SK-MEL-5 (cell line): ENCODE results near the gene GPR107. TPM values are rescaled to one million over a fixed set of nuclear protein-coding genes. Genes with fewer than 3 reads are reported as not detected.
A peak's percentile ranks its signal among the peaks of the same experiment; 100 is the strongest.

Experiments used
- DNase-seq: peaks from one replicate; pipeline ENCODE4 v3.0.0-alpha.2; 2016; ENCODE audit warnings: low read depth, low spot score
- in situ Hi-C: cut with HindIII; loops from 2 replicates; pipeline ENCODE4 v1.10.0; 2016; ENCODE audit warnings: low sequenced_read_pairs, high pct_unique_total_duplicates, low pct_unique_long_range_greater_than_20kb
- total RNA-seq: library from RNA; depleted of rRNA; stranded (reverse); fragments of >200 nt; shearing (Covaris generic); gene quantifications from 2 replicates; pipeline ENCODE4 v1.2.3, GENCODE V29; 2014

Gene GPR107
- total RNA-seq, 1 experiment from 2014 or later = 26.1 TPM

- DNase-seq = peak; percentile 40
- in situ Hi-C loops = loop anchor here (25.0 kb wide), 1 partner anchor 184 kb away; the partner anchor contains the start of gene HMCN2
These were observed 24.8 kb downstream of the GPR107 start for GRCh38 chr9:130078547-130078946.

- in situ Hi-C loops = loop anchor here (25.0 kb wide), 1 partner anchor 178 kb away; the partner anchor contains the start of gene HMCN2
- DNase-seq = no peak
These were observed 30.6 kb downstream of the GPR107 start for GRCh38 chr9:130084337-130084736.

DNA sequence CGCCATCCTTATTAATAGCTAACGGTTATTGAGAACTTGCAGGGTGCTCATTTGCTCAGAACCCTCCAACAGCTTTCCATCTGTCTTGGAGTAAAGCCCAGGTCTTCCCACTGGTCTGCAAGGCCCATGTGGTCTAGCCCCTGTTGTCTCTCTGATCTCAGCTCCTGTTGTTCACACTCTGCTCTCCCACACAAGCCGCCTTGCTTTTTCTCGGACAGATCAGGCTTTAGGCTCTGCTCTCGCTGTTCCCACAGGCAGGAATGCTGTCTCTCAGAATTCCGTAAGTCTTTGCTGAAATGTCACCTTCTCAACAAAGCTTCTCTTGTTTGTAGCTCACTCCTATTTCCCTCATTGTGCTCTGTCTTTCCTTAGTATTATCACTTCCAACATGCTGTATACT, 34.3 kb downstream of the GPR107 start:
- peak; percentile 98 for DNase-seq
- in situ Hi-C loops = loop anchor here (25.0 kb wide), 1 partner anchor 174 kb away; the partner anchor contains the start of gene HMCN2

GRCh38 chr9:130089141-130089540, 35.4 kb downstream of the GPR107 start:
- no peak for DNase-seq
- in situ Hi-C loops = loop anchor here (25.0 kb wide), 1 partner anchor 173 kb away; the partner anchor contains the start of gene HMCN2

DNA sequence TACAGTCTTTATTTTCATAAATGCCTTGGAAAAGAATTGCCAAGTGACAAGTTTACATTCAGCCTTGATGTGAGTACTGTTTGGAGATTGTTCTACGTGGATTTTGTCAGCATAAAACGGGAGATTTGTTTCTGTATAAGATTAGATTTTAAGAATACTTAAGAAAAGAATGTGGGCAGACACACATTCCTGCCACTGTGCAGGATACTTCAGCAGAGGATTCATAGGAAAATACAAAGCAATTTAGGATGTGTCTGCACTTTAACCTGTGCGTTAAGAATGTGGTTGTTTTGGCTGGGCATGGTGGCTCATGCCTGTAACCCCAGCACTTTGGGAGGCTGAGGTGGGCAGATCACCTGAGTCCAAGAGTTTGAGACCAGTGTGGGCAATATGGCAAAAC, 37.2 kb downstream of the GPR107 start:
- no peak for DNase-seq
- in situ Hi-C loops = loop anchor here (25.0 kb wide), 1 partner anchor 171 kb away; the partner anchor contains the start of gene HMCN2

GRCh38 chr9:130092910-130093309, 39.2 kb downstream of the GPR107 start:
- DNase-seq = no peak
- in situ Hi-C loops = loop anchor here (25.0 kb wide), 1 partner anchor 169 kb away; the partner anchor contains the start of gene HMCN2

GRCh38 chr9:130095872-130096271, 42.2 kb downstream of the GPR107 start:
- in situ Hi-C loops = loop anchor here (25.0 kb wide), 1 partner anchor 166 kb away; the partner anchor contains the start of gene HMCN2
- DNase-seq = no peak

GRCh38 chr9:130100681-130101080, 47.0 kb downstream of the GPR107 start:
- in situ Hi-C loops = no loop called here

DNA sequence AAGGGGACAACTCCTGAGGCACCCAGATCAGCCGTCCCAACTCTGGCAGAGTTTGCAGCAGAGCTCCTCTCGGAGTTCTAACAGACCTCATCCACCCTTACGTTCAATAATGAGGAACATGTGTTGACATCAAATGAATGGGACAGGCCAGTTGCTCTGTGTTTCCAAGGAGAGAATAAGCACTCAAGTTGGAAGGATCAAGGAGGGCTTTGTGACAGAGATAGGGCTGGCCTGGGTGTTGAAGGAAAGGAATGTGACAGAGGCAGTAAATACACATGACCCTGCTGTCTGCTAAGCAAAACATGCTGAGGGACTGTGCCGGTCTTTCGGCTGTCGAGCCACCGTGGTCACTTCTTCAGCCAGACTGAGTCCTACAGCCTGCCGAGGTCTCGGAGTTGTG, 48.2 kb downstream of the GPR107 start:
- in situ Hi-C loops = no loop called here

More at GRCh38 chr9:130100681-130101080, 47.0 kb downstream of the GPR107 start:
- DNase-seq = no peak

GRCh38 chr9:130104491-130105193, 50.9 kb downstream of the GPR107 start:
- in situ Hi-C loops = no loop called here
- peak; percentile 32 for DNase-seq

More for the DNA sequence above, 48.2 kb downstream of the GPR107 start:
- no peak for DNase-seq

- DNase-seq = no peak
- in situ Hi-C loops = no loop called here
These were observed 53.1 kb downstream of the GPR107 start for GRCh38 chr9:130106860-130107233.

DNA sequence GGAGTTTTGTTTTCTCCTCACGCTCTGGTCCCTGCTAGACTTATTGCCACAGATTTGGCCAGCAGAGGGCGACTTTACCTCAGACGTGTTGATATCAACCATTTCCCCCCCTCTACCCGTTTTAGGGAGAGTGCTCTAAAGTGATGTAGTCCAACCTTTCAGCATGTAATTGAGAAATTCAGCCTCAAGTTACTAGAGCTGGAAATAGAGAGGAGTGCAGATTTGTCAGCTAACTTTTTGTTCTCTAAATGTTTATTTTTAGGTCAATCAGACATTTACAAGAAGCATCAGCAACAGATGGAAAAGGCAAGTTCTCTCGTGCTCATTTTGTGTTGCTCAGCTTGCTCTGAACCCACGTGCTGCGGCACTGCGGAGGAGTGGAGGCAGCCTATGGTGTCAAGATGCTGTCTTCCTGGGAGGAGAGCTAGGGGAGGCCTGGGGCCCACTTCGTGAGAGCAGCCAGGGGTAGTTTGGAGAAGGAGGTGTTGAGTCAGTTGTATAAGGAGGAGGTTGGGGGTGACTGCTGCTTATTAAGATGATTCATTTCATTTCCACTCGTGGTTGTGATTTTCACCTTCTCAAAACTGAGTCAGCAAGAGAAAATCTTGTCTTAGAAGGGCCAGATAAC, 53.6 kb downstream of the GPR107 start:
- in situ Hi-C loops = no loop called here
- peak; percentile 87 for DNase-seq

GRCh38 chr9:130107955-130108354, 54.2 kb downstream of the GPR107 start:
- DNase-seq = no peak
- in situ Hi-C loops = no loop called here

DNA sequence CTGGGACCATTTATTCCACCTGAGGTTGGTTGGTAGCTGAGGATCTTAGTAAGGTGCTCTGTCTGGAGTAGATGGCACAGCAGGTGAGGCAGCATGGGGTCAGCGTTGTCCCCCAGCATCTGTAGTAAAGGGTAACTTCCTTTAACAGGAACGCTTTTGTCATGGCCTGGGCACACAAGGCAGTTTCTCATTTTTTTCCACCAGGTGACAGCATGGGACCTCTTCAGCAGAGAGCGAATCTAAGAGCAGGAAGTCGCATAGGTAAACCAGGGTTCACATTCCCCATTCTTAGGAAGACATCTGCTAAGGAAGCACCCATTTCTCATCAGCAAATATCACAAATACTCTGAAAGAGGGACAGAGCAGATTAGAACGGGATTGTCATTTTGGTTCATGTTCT, 56.5 kb downstream of the GPR107 start:
- peak; percentile 24 for DNase-seq
- in situ Hi-C loops = no loop called here

- no peak for DNase-seq
- in situ Hi-C loops = no loop called here
These were observed 56.9 kb downstream of the GPR107 start for GRCh38 chr9:130110596-130111021.

DNA sequence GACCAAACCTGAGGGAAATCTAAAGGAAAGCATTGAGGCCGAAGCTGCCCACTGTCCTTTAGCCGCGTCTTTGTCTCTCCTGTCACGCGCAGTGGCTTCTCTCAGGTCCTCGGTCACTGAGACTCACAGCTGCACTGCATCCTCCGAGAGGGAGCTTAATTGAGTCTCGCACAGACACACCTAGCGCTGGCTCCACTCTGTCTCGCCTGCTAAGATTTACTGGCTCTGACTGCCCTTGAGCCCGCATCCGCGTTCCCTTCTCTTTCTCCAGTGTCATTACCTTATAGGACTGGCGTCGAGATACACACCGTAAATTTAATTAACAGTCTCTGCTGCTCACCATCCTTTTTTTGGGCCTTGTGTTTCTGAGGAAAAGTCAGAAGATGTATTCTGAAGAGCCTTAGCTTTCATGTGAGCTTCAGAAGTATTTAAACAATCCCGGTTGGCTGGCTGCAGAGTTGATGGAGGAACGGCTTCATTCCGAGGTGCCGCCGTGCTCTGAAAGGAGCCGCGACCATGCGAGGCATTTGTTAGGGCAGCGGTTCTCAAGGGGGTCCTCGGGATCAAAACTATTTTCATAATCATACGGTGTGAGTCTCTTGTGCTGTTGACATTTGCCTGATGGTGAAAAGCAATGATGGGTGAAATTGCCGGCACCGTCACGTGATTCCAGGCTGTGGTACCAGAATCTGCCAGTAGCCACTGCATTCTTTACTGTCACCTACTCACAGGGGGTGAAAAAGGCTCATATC, 58.3 kb downstream of the GPR107 start:
- in situ Hi-C loops = no loop called here
- no peak for DNase-seq

DNA sequence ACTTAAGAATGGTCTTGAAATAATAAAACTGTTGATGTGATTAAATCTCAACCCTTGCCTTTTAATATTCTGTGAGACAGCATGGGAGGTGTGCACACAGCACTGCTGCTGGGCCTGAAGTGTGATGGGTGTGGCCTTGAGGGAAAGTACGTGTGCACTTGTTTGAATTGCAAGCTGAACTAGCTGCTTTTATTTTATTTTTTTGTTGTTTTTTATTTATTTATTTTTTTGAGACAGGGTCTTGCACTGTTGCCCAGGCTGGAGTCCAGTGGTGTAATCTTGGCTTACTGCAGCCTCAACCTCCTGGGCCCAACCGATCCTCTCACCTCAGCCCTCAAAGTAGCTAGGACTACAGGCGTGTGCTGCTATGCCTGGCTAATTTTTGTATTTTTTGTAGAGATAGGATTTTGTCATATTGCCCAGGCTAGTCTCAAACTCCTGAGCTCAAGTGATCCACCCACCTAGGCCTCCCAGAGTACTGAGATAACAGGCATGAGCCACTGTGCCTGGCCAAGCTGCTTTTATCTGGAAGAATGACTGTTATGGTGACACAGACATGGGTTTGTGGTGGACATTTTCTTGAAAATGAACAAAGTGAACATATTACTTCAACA, 58.9 kb downstream of the GPR107 start:
- in situ Hi-C loops = no loop called here
- no peak for DNase-seq

DNA sequence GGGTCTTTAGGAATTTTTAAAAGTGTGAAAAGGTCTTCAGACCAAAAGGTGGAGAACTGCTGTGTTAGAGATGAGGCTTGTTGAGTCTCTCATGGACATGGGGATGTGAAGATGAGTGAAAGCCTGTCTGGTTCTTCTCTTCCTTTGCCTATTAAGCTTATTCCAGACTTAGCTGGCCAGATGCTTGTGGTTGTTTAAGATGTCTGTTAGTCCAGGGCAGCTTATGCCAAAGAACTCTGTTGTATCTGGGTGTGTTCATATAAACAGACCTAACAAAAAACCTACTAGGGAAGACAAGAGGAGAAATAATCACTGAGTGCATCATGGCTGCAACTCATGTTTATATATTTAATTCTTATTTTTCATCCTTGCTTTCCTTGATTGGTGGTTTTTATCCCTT, 61.0 kb downstream of the GPR107 start:
- in situ Hi-C loops = no loop called here
- no peak for DNase-seq
